ENCODE measurements around the gene MUC20. TPM values are rescaled to one million over a fixed set of nuclear protein-coding genes. Genes with fewer than 3 reads are reported as not detected.

MUC20 gene
- total and polyA plus RNA-seq, 2 of the 13 experiments (the other 11 are each of a cell fraction or from before 2014, with no cell fraction given) = 0.24 to 0.83 TPM

DNA sequence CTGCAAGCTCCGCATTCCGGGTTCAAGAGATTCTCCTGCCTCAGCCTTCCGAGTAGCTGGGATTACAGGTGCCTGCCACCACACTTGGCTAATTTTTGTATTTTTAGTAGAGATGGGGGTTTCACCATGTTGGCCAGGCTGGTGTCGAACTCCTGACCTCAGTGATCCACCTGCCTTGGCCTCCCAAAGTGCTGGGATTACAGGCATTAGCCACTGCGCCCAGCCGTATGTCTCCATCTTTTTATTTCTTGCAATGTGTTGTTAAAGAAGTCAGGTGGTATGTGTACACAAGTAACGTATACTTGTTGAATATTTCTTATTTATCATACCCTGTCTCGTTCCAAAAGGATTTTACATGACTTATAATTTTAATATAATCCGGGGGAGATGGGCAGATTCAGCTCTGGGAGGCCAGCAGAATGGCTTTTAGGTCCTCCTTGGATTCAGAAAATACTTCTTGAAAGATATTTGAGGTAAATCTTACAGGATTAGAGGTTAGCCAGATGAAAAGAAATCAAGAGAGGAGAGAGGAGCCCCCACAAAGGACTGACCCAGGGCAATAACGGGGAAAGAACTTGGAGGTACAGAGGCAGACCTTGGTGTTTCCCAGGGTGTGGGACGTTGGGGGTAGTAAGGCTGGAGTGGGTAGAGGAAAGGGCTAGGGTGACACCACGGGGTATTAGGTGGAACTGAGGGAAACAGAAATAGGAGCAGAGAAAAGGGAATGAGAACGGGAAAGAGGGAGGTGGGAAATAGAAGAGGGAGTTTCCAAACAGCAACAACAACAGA, 27.2 kb upstream of the MUC20 start:
- no peaks in the 10 kb centered on the region for H3K9me3 ChIP-seq (ENCODE audit: low read length)
- in situ Hi-C loops (cut with HindIII; ENCODE audit: extremely low pct_ligation_motif_present, low pct_unique_long_range_greater_than_20kb) (loop anchor here (25.0 kb wide), 1 partner anchor 269 kb away; no protein-coding TSS in a partner anchor), intact Hi-C loops (cut with micrococcal nuclease; ENCODE audit: unreplicated experiment) (no loop called here)
- TF ChIP-seq, protein P1, sequence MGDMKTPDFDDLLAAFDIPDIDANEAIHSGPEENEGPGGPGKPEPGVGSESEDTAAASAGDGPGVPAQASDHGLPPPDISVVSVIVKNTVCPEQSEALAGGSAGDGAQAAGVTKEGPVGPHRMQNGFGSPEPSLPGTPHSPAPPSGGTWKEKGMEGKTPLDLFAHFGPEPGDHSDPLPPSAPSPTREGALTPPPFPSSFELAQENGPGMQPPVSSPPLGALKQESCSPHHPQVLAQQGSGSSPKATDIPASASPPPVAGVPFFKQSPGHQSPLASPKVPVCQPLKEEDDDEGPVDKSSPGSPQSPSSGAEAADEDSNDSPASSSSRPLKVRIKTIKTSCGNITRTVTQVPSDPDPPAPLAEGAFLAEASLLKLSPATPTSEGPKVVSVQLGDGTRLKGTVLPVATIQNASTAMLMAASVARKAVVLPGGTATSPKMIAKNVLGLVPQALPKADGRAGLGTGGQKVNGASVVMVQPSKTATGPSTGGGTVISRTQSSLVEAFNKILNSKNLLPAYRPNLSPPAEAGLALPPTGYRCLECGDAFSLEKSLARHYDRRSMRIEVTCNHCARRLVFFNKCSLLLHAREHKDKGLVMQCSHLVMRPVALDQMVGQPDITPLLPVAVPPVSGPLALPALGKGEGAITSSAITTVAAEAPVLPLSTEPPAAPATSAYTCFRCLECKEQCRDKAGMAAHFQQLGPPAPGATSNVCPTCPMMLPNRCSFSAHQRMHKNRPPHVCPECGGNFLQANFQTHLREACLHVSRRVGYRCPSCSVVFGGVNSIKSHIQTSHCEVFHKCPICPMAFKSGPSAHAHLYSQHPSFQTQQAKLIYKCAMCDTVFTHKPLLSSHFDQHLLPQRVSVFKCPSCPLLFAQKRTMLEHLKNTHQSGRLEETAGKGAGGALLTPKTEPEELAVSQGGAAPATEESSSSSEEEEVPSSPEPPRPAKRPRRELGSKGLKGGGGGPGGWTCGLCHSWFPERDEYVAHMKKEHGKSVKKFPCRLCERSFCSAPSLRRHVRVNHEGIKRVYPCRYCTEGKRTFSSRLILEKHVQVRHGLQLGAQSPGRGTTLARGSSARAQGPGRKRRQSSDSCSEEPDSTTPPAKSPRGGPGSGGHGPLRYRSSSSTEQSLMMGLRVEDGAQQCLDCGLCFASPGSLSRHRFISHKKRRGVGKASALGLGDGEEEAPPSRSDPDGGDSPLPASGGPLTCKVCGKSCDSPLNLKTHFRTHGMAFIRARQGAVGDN (CRISPR knock-in tag; IDR thresholded peaks at IDR 0.05) = no peak
- no peak for TF ChIP-seq ZNF430 (CRISPR knock-in tag; IDR thresholded peaks at IDR 0.05)
- no peak overlapping the region for H3K27ac ChIP-seq (ENCODE audit: extremely low read length, insufficient read depth, low read length)
- H2AFZ ChIP-seq (ENCODE audit: low read length) = no peak overlapping the region
- H3K4me1 ChIP-seq (ENCODE audit: insufficient read depth, low read length) = no peaks in the 10 kb centered on the region
- H3K79me2 ChIP-seq (ENCODE audit: insufficient read depth, low read length) = no peaks in the 10 kb centered on the region
- 82% methylated on average over 13 of the region's 13 CpGs for WGBS (ENCODE audit: low lambda C conversion rate)
- DNase-seq (ENCODE audit: low spot score) = no peak
- no TSS peak for BruUV-seq (replicated peaks)
- no peak for FAIRE-seq
- peaks cover 6 to 15% of the 10 kb centered on the region in 2 experiments; a peak in 4 of 5 replicates for H3K36me3 ChIP-seq (replicated peaks in 1 of 2; ENCODE audit: control insufficient read depth in 1 of 2, insufficient read depth in 2 of 2, low read length in 2 of 2)
- H3K27me3 ChIP-seq (ENCODE audit: control insufficient read depth in 1 of 2, insufficient read depth in 2 of 2, low read length in 2 of 2) = no peaks in the 10 kb centered on the region; a peak in 1 of 5 replicates
- no peak overlapping the region for H3K4me3 ChIP-seq (replicated peaks in 1 of 3; ENCODE audit: insufficient read depth in 1 of 3, low read depth in 2 of 3, low read length in 3 of 3)
- no peak for ATAC-seq
- ChIA-PET CTCF (ENCODE audit: low intra/inter-chr PET ratio, low total read pairs) (no interaction called here), POLR2A (no interaction called here)
- no peak overlapping the region for H3K9ac ChIP-seq (ENCODE audit: insufficient read depth, low read depth, low read length)
- no peaks in the 10 kb centered on the region for H4K20me1 ChIP-seq (ENCODE audit: insufficient read depth, low read length)
- H3K4me2 ChIP-seq (ENCODE audit: low read depth, low read length) = no peak overlapping the region

Data from HepG2 (cell line).